ENCODE measurements around the gene PACRG.

DNA sequence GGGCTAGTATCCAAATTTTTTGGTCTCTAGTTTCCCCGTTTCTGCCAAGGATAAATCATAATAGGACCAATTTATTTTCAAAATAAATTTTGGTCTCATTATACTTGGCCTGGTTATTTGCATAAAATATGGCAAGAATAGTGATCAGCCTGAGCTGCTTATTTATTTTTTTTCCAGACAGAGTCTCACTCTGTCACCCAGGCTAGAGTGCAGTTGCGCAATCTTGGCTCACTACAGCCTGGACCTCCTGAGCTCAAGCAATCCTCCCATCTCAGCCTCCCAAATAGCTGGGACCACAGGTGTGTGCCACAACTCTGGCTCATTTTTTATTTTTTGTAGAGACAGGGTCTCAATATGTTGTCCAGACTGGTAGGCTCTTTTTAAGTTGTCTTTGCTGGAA lies 329.5 kb downstream of the PACRG start:
- TF ChIP-seq, protein P1, sequence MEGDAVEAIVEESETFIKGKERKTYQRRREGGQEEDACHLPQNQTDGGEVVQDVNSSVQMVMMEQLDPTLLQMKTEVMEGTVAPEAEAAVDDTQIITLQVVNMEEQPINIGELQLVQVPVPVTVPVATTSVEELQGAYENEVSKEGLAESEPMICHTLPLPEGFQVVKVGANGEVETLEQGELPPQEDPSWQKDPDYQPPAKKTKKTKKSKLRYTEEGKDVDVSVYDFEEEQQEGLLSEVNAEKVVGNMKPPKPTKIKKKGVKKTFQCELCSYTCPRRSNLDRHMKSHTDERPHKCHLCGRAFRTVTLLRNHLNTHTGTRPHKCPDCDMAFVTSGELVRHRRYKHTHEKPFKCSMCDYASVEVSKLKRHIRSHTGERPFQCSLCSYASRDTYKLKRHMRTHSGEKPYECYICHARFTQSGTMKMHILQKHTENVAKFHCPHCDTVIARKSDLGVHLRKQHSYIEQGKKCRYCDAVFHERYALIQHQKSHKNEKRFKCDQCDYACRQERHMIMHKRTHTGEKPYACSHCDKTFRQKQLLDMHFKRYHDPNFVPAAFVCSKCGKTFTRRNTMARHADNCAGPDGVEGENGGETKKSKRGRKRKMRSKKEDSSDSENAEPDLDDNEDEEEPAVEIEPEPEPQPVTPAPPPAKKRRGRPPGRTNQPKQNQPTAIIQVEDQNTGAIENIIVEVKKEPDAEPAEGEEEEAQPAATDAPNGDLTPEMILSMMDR (conservative IDR thresholded peaks at IDR 0.05; ENCODE audit: low read length): no peak
- TF ChIP-seq EZH2phosphoT487 (IDR thresholded peaks at IDR 0.05; ENCODE audit: borderline replicate concordance, low read depth, low read length): no peak

Data from OCI-LY7 (cell line).